Neuronal stem cell (in vitro differentiated cells): Measurements from ENCODE around the gene RNASE13.
A peak's percentile ranks its signal among the peaks of the same experiment; 100 is the strongest.

Experiments
- DNase-seq: peaks from one replicate; pipeline ENCODE4 v3.0.0-alpha.2; 2013; ENCODE audit warnings: low spot score
- H2AFZ ChIP-seq: one replicate; pipeline ENCODE4 v1.6.1; 2013; ENCODE audit warnings: mild to moderate bottlenecking, low read length, inconsistent platforms
- H2AK5ac ChIP-seq: 2 replicates; pipeline ENCODE4 v1.6.1; 2013; ENCODE audit warnings: low read depth, mild to moderate bottlenecking, inconsistent platforms, low read length, moderate library complexity, mixed read lengths
- H2BK120ac ChIP-seq: 2 replicates; pipeline ENCODE4 v1.6.1; 2013; ENCODE audit warnings: low read depth, mild to moderate bottlenecking, inconsistent platforms, low read length, moderate library complexity, mixed read lengths
- H2BK12ac ChIP-seq: one replicate; pipeline ENCODE4 v1.6.1; 2013; ENCODE audit warnings: low read length, inconsistent platforms
- H2BK15ac ChIP-seq: 2 replicates; pipeline ENCODE4 v1.6.1; 2013; ENCODE audit warnings: mild to moderate bottlenecking, low read length, inconsistent platforms, mixed read lengths
- H2BK5ac ChIP-seq: one replicate; pipeline ENCODE4 v1.6.1; 2013; ENCODE audit warnings: inconsistent platforms, mild to moderate bottlenecking, low read length, moderate library complexity
- H3K14ac ChIP-seq: one replicate; pipeline ENCODE4 v1.6.1; 2013; ENCODE audit warnings: low read length, inconsistent platforms
- H3K18ac ChIP-seq: 2 replicates; pipeline ENCODE4 v1.6.1; 2013; ENCODE audit warnings: low read length, inconsistent platforms
- H3K23ac ChIP-seq: 2 replicates; pipeline ENCODE4 v1.6.1; 2013; ENCODE audit warnings: low read depth, mild to moderate bottlenecking, mixed read lengths, low read length, inconsistent platforms; ENCODE audit not compliant: poor library complexity
- H3K27ac ChIP-seq: replicated peaks from 3 replicates; pipeline ENCODE4 v1.5.1; 2013; ENCODE audit warnings: low read length, inconsistent platforms
- H3K27me3 ChIP-seq, 3 experiments: 2 replicates each; pipeline ENCODE4 v1.6.1; 2013; ENCODE audit warnings: low read length in 3 of 3, mild to moderate bottlenecking in 2 of 3, inconsistent platforms in 1 of 3, low read depth in 1 of 3, mixed read lengths in 1 of 3, moderate library complexity in 1 of 3; ENCODE audit not compliant: control insufficient read depth in 3 of 3, insufficient read depth in 3 of 3
- H3K36me3 ChIP-seq, 2 donors: replicated peaks in 1 of 2; 2 replicates each; pipeline ENCODE4 v1.6.1; 2013; ENCODE audit warnings: low read length in 2 of 2; ENCODE audit not compliant: control insufficient read depth in 2 of 2, insufficient read depth in 2 of 2
- H3K4ac ChIP-seq: 2 replicates; pipeline ENCODE4 v1.6.1; 2013; ENCODE audit warnings: inconsistent platforms, mild to moderate bottlenecking, low read length, moderate library complexity
- H3K4me1 ChIP-seq, 2 donors: 1 replicate in 1 of 2; 2 replicates in 1 of 2; pipeline ENCODE4 v1.6.1; 2013; ENCODE audit warnings: low read length in 2 of 2, low read depth in 1 of 2; ENCODE audit not compliant: control insufficient read depth in 2 of 2, insufficient read depth in 1 of 2
- H3K4me2 ChIP-seq: one replicate; pipeline ENCODE4 v1.6.1; 2013; ENCODE audit warnings: mild to moderate bottlenecking, low read length, inconsistent platforms; ENCODE audit not compliant: insufficient read depth, poor library complexity, severe bottlenecking
- H3K4me3 ChIP-seq, 2 donors: 2 replicates each; pipeline ENCODE4 v1.5.1; 2013; ENCODE audit warnings: low read length in 2 of 2, mild to moderate bottlenecking in 2 of 2, inconsistent platforms in 1 of 2, moderate library complexity in 1 of 2
- H3K79me1 ChIP-seq: one replicate; pipeline ENCODE4 v1.6.1; 2013; ENCODE audit warnings: low read depth, mild to moderate bottlenecking, inconsistent platforms, low read length, moderate library complexity
- H3K9ac ChIP-seq: one replicate; pipeline ENCODE4 v1.6.1; 2013; ENCODE audit warnings: mild to moderate bottlenecking, low read depth, low read length, inconsistent platforms; ENCODE audit not compliant: poor library complexity
- H3K9me3 ChIP-seq, 2 donors: replicated peaks in 1 of 2; 2 replicates each; pipeline versions ENCODE3 to v1.6.1; 2013; ENCODE audit warnings: low read length in 2 of 2, mild to moderate bottlenecking in 2 of 2, inconsistent platforms in 1 of 2, low read depth in 1 of 2, mixed read lengths in 1 of 2, moderate library complexity in 1 of 2; ENCODE audit not compliant: control insufficient read depth in 2 of 2, insufficient read depth in 1 of 2
- H4K8ac ChIP-seq: one replicate; pipeline ENCODE4 v1.6.1; 2013; ENCODE audit warnings: low read depth, mild to moderate bottlenecking, inconsistent platforms, low read length, moderate library complexity
- H4K91ac ChIP-seq: one replicate; pipeline ENCODE4 v1.6.1; 2013; ENCODE audit warnings: low read length, low read depth, mild to moderate bottlenecking, inconsistent platforms; ENCODE audit not compliant: poor library complexity
- WGBS, 2 donors: extraction: QIAGEN DNeasy Blood & Tissue Kit; methylation state at CpG; one replicate each; pipeline ENCODE4 v1.1.7; 2013; ENCODE audit warnings: missing lambda C conversion rate in 2 of 2, mixed read lengths in 1 of 2; ENCODE audit not compliant: insufficient read length in 2 of 2, insufficient replicate concordance in 1 of 2; ENCODE audit errors: extremely low coverage in 2 of 2; 5-methylcytosine and 5-hydroxymethylcytosine counted together

RNASE13 gene

DNA sequence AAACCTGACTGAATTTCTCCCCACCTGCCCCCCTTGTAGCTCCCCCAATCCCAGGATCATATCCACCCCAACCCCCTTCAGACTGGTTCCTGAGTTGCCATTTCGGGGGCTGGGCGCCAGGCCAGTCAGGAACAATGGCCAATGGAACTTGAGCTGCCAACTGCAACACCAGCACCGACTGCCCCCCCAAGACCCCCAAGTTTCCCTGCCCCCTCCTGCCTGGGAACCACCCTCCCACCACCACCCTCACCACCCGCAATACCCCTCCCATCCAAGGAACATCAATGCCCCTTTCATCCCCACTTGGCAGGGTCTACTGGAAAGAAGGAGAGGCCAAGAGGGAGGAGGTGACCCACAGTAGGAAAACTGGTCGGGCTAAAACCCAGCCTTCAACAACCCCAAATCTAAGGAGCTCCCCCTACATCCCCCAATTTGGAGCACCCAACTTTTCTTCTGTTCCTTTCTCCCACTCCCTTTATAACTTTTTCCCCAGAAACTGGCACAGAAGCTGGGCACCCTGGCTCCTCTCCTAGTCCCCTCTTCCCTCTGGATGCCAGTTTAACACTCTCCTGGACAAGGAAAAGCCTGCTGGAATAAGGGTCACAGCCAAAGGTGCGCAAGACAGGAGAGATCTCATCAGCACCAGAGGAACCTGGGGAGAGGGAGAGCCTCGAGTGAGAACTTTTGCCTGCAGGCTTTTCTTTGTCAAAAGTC is 8.2 kb downstream of the RNASE13 start:
- Histone ChIP-seq H4K91ac (no peak overlapping the region), H3K27ac (no peak overlapping the region), H4K8ac (no peak overlapping the region), H2AK5ac (peak overlapping the region; percentile 36), H3K9me3 (peaks cover 0 to 6% of the 10 kb centered on the region in 2 donors), H3K4ac (no peak overlapping the region), H2BK15ac (no peak overlapping the region), H3K4me2 (peak overlapping the region; percentile 94), H2BK5ac (peak overlapping the region; percentile 5), H3K36me3 (no peaks in the 10 kb centered on the region), H3K18ac (peak overlapping the region; percentile 55), H2BK120ac (no peak overlapping the region), H3K9ac (no peak overlapping the region), H2AFZ (no peak overlapping the region), H3K23ac (no peak overlapping the region), H3K4me3 (no peak overlapping the region), H3K79me1 (no peaks in the 10 kb centered on the region), H2BK12ac (no peak overlapping the region), H3K14ac (no peak overlapping the region), H3K4me1 (peaks cover 4 to 13% of the 10 kb centered on the region in 2 donors), H3K27me3 (peaks cover 8 to 93% (median 36%) of the 10 kb centered on the region in 3 experiments)
- no CpG with 5 or more reads among the region's 7 CpGs for WGBS, 2 donors
- DNase-seq: no peak

DNA sequence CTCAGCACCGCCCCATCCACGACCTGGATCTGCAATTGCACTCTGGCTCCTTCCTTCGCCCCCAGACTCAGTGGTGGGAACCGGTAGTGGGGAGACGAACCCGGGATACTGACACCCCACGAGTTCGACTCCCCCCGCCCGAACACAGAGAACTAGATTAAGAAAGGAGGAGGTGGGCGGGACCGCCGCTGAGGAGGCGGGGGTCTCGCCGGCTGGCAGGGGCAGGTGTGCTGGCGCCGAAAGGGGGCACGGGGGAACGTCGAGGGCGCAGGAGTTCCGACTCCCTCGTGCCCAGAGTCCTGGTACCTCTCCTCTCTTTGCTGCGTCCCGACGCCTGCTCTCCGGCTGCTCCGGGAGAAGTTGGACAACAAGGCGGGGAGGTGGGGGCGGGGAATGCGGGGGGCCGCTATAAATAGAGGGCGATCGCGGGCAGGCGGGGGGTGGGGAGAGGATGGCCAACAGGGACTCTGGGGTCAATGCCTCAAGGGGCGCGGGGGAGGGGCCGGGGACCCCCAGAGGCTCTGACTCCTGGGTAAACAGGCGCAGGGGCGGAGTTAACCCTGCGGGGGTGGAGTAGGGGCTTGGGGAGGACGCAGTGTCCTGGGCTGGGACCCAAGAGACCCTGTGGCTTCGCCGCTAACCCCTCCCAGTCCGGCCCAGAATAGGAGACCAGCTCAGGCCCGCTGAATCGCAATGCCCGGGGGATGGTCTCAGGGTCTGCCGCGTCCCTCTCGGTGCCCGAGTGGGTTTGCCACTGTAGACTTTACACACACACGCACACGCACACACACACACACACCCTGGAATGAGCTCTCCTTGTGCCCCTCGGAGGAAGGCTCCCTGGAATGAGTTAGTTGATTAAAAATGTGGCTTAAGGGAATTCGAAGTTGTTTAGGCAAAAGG is 9.0 kb downstream of the RNASE13 start:
- Histone ChIP-seq H2AFZ (peak overlapping the region; percentile 93), H3K27me3 (peaks cover 8 to 93% (median 36%) of the 10 kb centered on the region in 3 experiments), H2BK5ac (no peak overlapping the region), H4K8ac (no peak overlapping the region), H2AK5ac (peak overlapping the region; percentile 36), H3K9ac (peak overlapping the region; percentile 78), H3K4ac (no peak overlapping the region), H3K18ac (peak overlapping the region; percentile 95), H3K23ac (peak overlapping the region; percentile 69), H3K9me3 (peaks cover 0 to 6% of the 10 kb centered on the region in 2 donors), H3K4me1 (peaks cover 4 to 13% of the 10 kb centered on the region in 2 donors), H3K27ac (no peak overlapping the region), H3K4me2 (peak overlapping the region; percentile 94), H2BK120ac (no peak overlapping the region), H3K79me1 (no peaks in the 10 kb centered on the region), H3K14ac (peak overlapping the region; percentile 25), H2BK15ac (peak overlapping the region; percentile 71), H3K36me3 (no peaks in the 10 kb centered on the region), H3K4me3 (peak overlapping the region; percentile 53 to 72), H2BK12ac (no peak overlapping the region), H4K91ac (no peak overlapping the region)
- WGBS, 2 donors: no CpG with 5 or more reads among the region's 58 CpGs
- DNase-seq: peak; percentile 31

DNA sequence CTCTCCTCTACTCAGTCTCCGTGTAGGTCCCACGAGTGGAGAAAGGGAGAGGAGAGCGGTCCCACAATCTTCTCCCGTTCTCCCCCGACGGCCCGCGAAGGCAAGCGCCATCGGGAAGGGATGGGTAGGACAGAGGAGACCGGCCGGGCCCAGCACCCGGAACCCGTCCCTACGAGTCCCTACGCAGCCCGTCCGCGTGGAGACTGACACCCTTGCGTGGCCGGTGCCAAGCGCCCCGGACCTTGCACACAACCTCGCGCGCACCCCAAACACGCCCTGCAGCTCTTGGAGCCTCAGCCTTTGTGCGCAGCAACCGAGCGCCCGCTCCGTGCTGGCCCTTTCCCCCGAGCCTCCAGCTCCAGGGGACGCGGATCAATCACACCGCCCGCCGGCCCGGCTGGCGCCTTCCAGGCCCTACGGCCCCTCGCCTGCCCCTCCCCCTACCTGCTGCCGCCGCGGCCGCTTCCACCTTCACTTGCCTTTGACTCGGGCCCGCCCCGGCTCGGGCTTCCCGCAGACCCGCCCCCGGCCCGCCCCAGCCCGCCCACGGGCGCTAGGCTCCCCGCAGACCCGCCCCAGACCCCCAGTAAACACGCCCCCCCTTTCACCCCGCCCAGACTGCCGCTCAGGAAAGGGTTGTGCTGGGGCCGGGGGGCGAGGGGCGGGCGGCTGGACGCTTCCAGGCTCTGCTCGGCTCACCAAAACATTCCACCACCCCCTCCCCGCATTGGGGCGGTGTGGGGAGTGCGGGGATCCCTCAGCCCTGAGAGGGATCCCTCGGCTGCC is 9.8 kb downstream of the RNASE13 start, which contains the start of gene NDRG2:
TSS of gene NDRG2 (minus strand) at position 477 of the 786 bp plus-strand sequence. CDS start 1,746 bp downstream, outside the sequence.
- DNase-seq: peak; percentile 64
- Histone ChIP-seq H3K4me2 (peak within 1 kb of the TSS; percentile 94), H3K23ac (peak within 1 kb of the TSS; percentile 75), H3K9me3 (peaks cover 0 to 6% of the 10 kb centered on the region in 2 donors), H3K79me1 (no peaks in the 10 kb centered on the region), H3K36me3 (no peaks in the 10 kb centered on the region), H2BK5ac (no peak within 1 kb of the TSS), H4K8ac (no peak within 1 kb of the TSS), H3K4me1 (peaks cover 4 to 13% of the 10 kb centered on the region in 2 donors), H3K14ac (peak within 1 kb of the TSS; percentile 97), H3K27me3 (peaks cover 8 to 88% (median 36%) of the 10 kb centered on the region in 3 experiments), H2BK15ac (peak within 1 kb of the TSS; percentile 71), H4K91ac (peak within 1 kb of the TSS; percentile 59), H2BK12ac (no peak within 1 kb of the TSS), H2AFZ (peak within 1 kb of the TSS; percentile 93), H2BK120ac (no peak within 1 kb of the TSS), H3K9ac (peak within 1 kb of the TSS; percentile 86), H3K4me3 (peak within 1 kb of the TSS; percentile 53 to 80), H3K4ac (no peak within 1 kb of the TSS), H3K18ac (peak within 1 kb of the TSS; percentile 95), H3K27ac (no peak within 1 kb of the TSS), H2AK5ac (peak within 1 kb of the TSS; percentile 82)
- WGBS, 2 donors: no CpG with 5 or more reads among the region's 72 CpGs
